Type B pancreatic cell (in vitro differentiated cells): ENCODE measurements around the gene PPP1R1B. TPM values are rescaled to one million over a fixed set of nuclear protein-coding genes. Genes with fewer than 3 reads are reported as not detected.

Experiments
- DNase-seq: peaks from one replicate; pipeline ENCODE4 v3.0.0; 2021; ENCODE audit warnings: mixed read lengths; ENCODE audit not compliant: unreplicated experiment; ENCODE audit errors: extremely low spot score
- H3K27ac Mint-ChIP-seq: 2 replicates; pipeline ENCODE4 v1.8.0; 2021; ENCODE audit warnings: mild to moderate bottlenecking, mixed read lengths
- H3K27me3 Mint-ChIP-seq: 2 replicates; pipeline ENCODE4 v1.8.0; 2021; ENCODE audit warnings: mixed read lengths
- H3K36me3 Mint-ChIP-seq: 2 replicates; pipeline ENCODE4 v1.8.0; 2021; ENCODE audit warnings: mixed read lengths
- H3K4me1 Mint-ChIP-seq: one replicate; pipeline ENCODE4 v1.8.0; 2021; ENCODE audit warnings: mixed read lengths; ENCODE audit not compliant: unreplicated experiment
- H3K4me3 Mint-ChIP-seq: 2 replicates; pipeline ENCODE4 v1.8.0; 2021; ENCODE audit warnings: mild to moderate bottlenecking, mixed read lengths
- H3K9me3 Mint-ChIP-seq: 2 replicates; pipeline ENCODE4 v1.8.0; 2021; ENCODE audit warnings: mixed read lengths
- CTCF ChIP-seq: fragments of 200-600 bp; sonication (generic); conservative IDR thresholded peaks from 2 replicates; pipeline ENCODE4 v1.5.0; 2021; ENCODE audit warnings: antibody characterized with exemption, mild to moderate bottlenecking
- total RNA-seq: library from RNA; stranded (reverse); gene quantifications from 2 replicates; pipeline ENCODE4 v1.2.1, GENCODE V29; 2021; ENCODE audit warnings: low replicate concordance

Gene PPP1R1B
- total RNA-seq, 1 donor from 2014 or later = 3.7 TPM

- Mint-ChIP-seq H3K9me3 (no peaks in the 10 kb centered on the region), H3K27ac (no peak overlapping the region), H3K4me3 (no peak overlapping the region), H3K27me3 (peaks cover 92% of the 10 kb centered on the region), H3K36me3 (no peaks in the 10 kb centered on the region), H3K4me1 (no peaks in the 10 kb centered on the region)
- TF ChIP-seq CTCF = no peak
- no peak for DNase-seq
Observed at GRCh38 chr17:39612291-39612894, 14.4 kb upstream of the PPP1R1B start.

GRCh38 chr17:39612935-39613464 is 13.8 kb upstream of the PPP1R1B start:
- Mint-ChIP-seq H3K9me3 (no peaks in the 10 kb centered on the region), H3K36me3 (no peaks in the 10 kb centered on the region), H3K4me3 (no peak overlapping the region), H3K4me1 (no peaks in the 10 kb centered on the region), H3K27ac (no peak overlapping the region), H3K27me3 (peaks cover 90% of the 10 kb centered on the region)
- TF ChIP-seq CTCF = no peak
- DNase-seq = no peak

GRCh38 chr17:39614545-39615157 is 12.1 kb upstream of the PPP1R1B start:
- no peak for TF ChIP-seq CTCF
- Mint-ChIP-seq H3K9me3 (no peaks in the 10 kb centered on the region), H3K4me3 (no peak overlapping the region), H3K27me3 (peaks cover 90% of the 10 kb centered on the region), H3K4me1 (no peaks in the 10 kb centered on the region), H3K36me3 (no peaks in the 10 kb centered on the region), H3K27ac (no peak overlapping the region)
- no peak for DNase-seq

GRCh38 chr17:39615434-39615833 is 11.3 kb upstream of the PPP1R1B start:
- no peaks in the 10 kb centered on the region for H3K36me3 Mint-ChIP-seq
- H3K27ac Mint-ChIP-seq = no peak overlapping the region
- no peaks in the 10 kb centered on the region for H3K9me3 Mint-ChIP-seq
- peak overlapping the region; percentile 76 for H3K4me3 Mint-ChIP-seq
- no peak for TF ChIP-seq CTCF
- peaks cover 86% of the 10 kb centered on the region for H3K27me3 Mint-ChIP-seq
- no peak for DNase-seq
- H3K4me1 Mint-ChIP-seq = no peaks in the 10 kb centered on the region

GRCh38 chr17:39617100-39617445 is 9.7 kb upstream of the PPP1R1B start:
- peaks cover 81% of the 10 kb centered on the region for H3K27me3 Mint-ChIP-seq
- peak overlapping the region; percentile 76 for H3K4me3 Mint-ChIP-seq
- no peaks in the 10 kb centered on the region for H3K9me3 Mint-ChIP-seq

More at GRCh38 chr17:39617100-39617445, 9.7 kb upstream of the PPP1R1B start:
- peaks cover 4% of the 10 kb centered on the region for H3K4me1 Mint-ChIP-seq
- H3K27ac Mint-ChIP-seq = no peak overlapping the region
- no peaks in the 10 kb centered on the region for H3K36me3 Mint-ChIP-seq
- no peak for DNase-seq
- no peak for TF ChIP-seq CTCF
